NCI-H146 treated with DMSO at 0.1 percent for 48 hours (cell line): ENCODE data around the gene LAMTOR4.
"Not testable (repeated sequence)": the region's sequence is repeated elsewhere in the genome, so short reads cannot be mapped to it uniquely, and the experiment has no call there.

ENCODE experiments used
- DNase-seq: peaks from one replicate; lab custom pipeline; 2025; ENCODE audit not compliant: unreplicated experiment; lab: John Stamatoyannopoulos, UW

LAMTOR4 gene

DNA sequence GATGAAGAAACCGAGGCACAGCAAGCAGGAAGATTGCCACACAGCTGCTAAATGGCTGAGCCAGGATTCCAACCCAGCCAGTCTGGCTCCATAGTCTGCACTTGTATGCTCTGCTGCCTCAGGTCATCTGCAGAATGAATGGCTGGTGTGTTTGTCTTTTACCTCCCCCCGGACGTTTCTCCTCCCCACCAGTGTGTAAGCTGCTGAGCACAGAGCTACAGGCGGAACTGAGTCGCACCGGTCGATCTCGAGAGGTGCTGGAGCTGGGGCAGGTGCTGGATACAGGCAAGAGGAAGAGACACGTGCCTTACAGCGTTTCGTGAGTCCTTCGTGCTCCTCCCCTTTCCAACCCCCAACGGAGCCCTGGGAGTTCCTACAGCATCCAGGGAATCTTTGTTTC lies 26.7 kb upstream of the LAMTOR4 start:
- no peak for DNase-seq

GRCh38 chr7:100122568-100122967 lies 26.1 kb upstream of the LAMTOR4 start:
- DNase-seq = no peak

DNA sequence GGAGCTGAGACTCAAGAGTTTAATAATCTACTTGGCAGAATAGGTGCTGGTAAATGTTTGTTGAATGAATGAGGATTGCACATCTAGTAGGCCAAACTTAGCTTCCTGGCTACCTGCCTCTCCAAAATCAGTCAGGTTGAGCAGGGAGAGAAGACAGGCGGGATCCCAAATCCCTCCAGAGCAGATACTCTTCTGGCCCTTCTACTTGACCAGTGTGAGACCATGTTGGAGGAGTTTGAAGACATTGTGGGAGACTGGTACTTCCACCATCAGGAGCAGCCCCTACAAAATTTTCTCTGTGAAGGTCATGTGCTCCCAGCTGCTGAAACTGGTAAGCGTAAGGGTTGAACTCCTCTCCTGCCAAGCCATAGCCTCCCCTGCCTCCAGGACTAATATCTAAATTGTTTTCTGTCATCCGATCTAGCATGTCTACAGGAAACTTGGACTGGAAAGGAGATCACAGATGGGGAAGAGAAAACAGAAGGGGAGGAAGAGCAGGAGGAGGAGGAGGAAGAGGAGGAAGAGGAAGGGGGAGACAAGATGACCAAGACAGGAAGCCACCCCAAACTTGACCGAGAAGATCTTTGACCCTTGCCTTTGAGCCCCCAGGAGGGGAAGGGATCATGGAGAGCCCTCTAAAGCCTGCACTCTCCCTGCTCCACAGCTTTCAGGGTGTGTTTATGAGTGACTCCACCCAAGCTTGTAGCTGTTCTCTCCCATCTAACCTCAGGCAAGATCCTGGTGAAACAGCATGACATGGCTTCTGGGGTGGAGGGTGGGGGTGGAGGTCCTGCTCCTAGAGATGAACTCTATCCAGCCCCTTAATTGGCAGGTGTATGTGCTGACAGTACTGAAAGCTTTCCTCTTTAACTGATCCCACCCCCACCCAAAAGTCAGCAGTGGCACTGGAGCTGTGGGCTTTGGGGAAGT lies 24.2 kb upstream of the LAMTOR4 start:
- DNase-seq = no peak

- no peak for DNase-seq
These were observed 22.3 kb upstream of the LAMTOR4 start for GRCh38 chr7:100126239-100126930.

GRCh38 chr7:100126931-100127865 lies 21.5 kb upstream of the LAMTOR4 start, which contains the start of gene MBLAC1:
Gene MBLAC1 (plus strand): TSS chr7:100126967. CDS start chr7:100127396, 429 bp downstream.
- DNase-seq = peak; percentile 75

- no peak for DNase-seq
These were observed 20.7 kb upstream of the LAMTOR4 start for GRCh38 chr7:100127866-100128636.

- no peak for DNase-seq
These were observed 20.1 kb upstream of the LAMTOR4 start for GRCh38 chr7:100128637-100128963.

- peak; percentile 81 for DNase-seq
These were observed 18.5 kb upstream of the LAMTOR4 start for GRCh38 chr7:100130220-100130607.

GRCh38 chr7:100130608-100131453 lies 17.9 kb upstream of the LAMTOR4 start:
- DNase-seq = peak; percentile 51

DNA sequence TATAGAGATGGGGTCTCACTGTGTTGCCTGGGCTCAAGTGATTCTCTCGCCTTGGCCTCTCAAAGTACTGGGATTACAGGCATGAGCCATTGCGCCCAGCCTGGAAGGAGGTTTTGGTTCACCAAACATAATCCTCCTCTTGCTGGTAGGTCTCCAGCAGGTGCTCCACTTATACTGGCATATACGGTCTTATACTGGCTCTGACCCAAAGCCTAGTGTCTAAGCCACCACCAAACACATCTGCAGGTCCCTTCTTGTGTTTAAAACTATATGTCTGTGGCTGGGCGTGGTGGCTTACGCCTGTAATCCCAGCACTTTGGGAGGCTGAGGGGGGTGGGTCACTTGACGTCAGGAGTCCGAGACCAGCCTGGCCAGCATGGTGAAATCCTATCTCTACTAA lies 16.6 kb upstream of the LAMTOR4 start:
- DNase-seq = no peak

- DNase-seq = peak; percentile 30
These were observed 16.0 kb upstream of the LAMTOR4 start for GRCh38 chr7:100132697-100133151.

DNA sequence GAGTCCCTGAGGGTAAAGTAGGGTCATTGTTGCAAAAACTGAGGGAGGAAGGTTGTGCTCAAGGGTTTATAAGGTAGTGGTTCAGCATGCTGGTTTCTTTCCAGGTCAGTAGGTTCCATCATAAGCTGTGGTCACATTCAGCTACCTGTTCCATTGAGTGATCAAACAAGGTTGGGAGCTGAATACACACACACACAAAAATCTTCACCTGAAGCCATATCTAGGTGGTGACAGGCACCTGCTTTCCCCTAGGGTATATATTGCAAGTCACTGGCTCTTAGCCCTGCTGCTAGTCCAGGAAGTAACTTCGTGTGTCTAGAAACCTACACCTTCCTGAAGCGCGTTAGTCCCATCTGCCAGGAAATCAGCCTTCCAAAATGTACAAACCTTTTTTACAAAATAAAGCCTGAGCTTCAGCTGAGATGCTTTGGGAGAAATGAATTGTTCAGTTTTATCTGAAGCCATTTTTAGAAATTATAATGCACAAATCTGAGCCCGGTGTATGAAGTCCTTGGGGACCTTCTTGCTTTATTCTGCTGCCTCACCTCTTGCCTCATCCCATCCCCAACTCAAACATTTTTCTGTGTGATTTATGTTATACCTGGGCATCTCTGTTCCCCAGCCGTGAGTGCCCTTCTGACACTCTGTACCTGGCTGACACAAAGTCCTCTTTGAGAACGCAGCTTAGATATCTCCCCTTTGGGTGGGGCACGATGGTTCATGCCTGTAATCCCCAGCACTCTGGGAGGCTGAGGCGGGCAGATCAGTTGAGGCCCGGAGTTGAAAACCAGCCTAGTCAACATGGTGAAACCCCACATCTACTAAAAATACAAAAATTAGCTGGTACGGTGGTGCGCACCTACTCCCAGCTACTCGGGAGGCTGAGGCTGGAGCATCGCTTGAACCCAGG lies 10.6 kb upstream of the LAMTOR4 start:
- peak; percentile 27 for DNase-seq

GRCh38 chr7:100141555-100141949 lies 7.2 kb upstream of the LAMTOR4 start:
- no peak for DNase-seq

GRCh38 chr7:100142461-100142860 lies 6.3 kb upstream of the LAMTOR4 start:
- no peak for DNase-seq

DNA sequence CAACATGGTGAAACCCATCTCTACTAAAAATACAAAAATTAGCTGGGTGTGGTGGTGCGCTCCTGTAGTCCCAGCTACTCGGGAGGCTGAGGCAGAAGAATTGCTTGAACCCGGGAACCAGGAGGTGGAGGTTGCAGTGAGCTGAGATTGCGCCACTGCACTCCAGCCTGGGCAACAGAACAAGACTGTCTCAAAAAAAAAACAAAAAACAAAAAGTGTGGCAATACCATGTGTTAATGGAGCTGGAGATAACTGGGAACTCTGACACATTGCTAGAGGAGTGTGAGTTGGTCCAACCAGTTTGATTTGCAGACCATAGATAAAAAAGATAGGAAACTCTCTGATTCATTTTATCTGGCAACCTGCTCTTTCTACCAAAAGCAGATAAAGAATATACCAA lies 2.4 kb upstream of the LAMTOR4 start:
- not testable (repeated sequence) for DNase-seq

DNA sequence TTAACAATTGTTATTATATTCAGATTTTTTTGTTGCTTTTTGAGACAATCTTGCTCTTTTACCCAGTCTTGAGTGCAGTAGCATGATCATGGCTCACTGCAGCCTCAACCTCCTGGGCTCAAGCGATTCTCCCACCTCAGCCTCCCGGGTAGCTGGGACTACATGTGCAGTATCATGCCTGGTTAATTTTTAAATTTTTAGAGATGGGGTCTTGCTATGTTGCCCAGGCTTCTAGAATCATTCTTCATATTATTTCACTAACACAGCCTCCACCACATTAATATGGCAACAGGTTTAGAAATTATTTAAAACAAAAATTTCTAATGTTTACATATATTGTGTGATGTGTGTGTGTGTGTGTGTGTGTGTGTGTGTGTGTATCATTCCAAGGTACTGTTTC lies 1.4 kb upstream of the LAMTOR4 start:
- DNase-seq = no peak

DNA sequence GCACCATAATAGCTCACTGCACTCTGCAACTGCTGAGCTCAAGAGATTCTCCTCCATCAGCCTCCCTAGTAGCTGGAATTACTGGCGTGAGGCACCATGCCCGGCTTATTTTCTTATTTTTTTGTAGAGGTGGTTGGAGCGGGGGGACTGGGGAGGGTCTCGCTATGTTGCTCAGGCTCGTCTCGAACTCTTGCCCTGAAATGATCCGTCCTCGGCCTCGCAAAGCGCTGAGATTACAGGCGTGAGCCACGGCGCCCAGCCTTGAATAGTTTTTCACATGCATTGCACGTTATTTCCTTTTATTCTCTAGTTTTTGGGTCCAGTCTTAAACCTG lies 526 bp upstream of the LAMTOR4 start:
- no peak for DNase-seq

GRCh38 chr7:100152404-100152803 lies 3.7 kb downstream of the LAMTOR4 start:
- no peak for DNase-seq
